ENCODE data around the gene VWA2. TPM values are rescaled to one million over a fixed set of nuclear protein-coding genes. Genes with fewer than 3 reads are reported as not detected.

Gene VWA2
- total RNA-seq, 4 donors from 2014 or later, result 0.20 TPM; not detected in 3

- TF ChIP-seq CTCF (IDR thresholded peaks at IDR 0.05 in 4 of 5, conservative IDR thresholded peaks at IDR 0.05 in 1 of 5) (no peak), POLR2A (IDR thresholded peaks at IDR 0.05) (no peak)
- Histone ChIP-seq H3K9me3 (no peaks in the 10 kb centered on the region), H3K4me3 (no peak overlapping the region), H3K27ac (no peak overlapping the region), H3K27me3 (no peaks in the 10 kb centered on the region), H3K36me3 (no peaks in the 10 kb centered on the region), H3K4me1 (peaks cover 14 to 22% of the 10 kb centered on the region in 2 donors)
- DNase-seq (no peak), ATAC-seq (no peak)
- intact Hi-C loops (cut with DNase I; ENCODE audit: low total_unique reads), result loop anchor here (5.0 kb wide), 1 partner anchor 100 kb away; the partner anchor contains the start of gene CCDC186
- in situ Hi-C loops (cut with MboI; ENCODE audit: low sequenced_read_pairs in 4 of 4), result no loop called here
Observed at GRCh38 chr10:114272696-114273095, 33.6 kb downstream of the VWA2 start.

GRCh38 chr10:114273910-114274309 lies 34.9 kb downstream of the VWA2 start:
- in situ Hi-C loops (cut with MboI; ENCODE audit: low sequenced_read_pairs in 4 of 4) (no loop called here), intact Hi-C loops (cut with DNase I; ENCODE audit: low total_unique reads) (loop anchor here (5.0 kb wide), 1 partner anchor 102 kb away; the partner anchor contains the start of gene CCDC186)
- no peak overlapping the region for H3K4me3 ChIP-seq
- H3K27ac ChIP-seq, result no peak overlapping the region
- no peaks in the 10 kb centered on the region for H3K36me3 ChIP-seq
- TF ChIP-seq CTCF (IDR thresholded peaks at IDR 0.05 in 4 of 5, conservative IDR thresholded peaks at IDR 0.05 in 1 of 5), result no peak
- no peak for TF ChIP-seq POLR2A (IDR thresholded peaks at IDR 0.05)
- ATAC-seq (no peak), DNase-seq (no peak)
- H3K4me1 ChIP-seq, result peaks cover 14 to 22% of the 10 kb centered on the region in 2 donors
- no peaks in the 10 kb centered on the region for H3K9me3 ChIP-seq
- no peaks in the 10 kb centered on the region for H3K27me3 ChIP-seq

GRCh38 chr10:114274616-114275453 lies 35.8 kb downstream of the VWA2 start:
- intact Hi-C loops (cut with DNase I; ENCODE audit: low total_unique reads), result loop anchor here (5.0 kb wide), 1 partner anchor 103 kb away; the partner anchor contains the start of gene CCDC186
- no peak overlapping the region for H3K27ac ChIP-seq
- H3K4me3 ChIP-seq, result no peak overlapping the region
- DNase-seq, result no peak
- no peaks in the 10 kb centered on the region for H3K27me3 ChIP-seq
- peaks cover 14 to 18% of the 10 kb centered on the region in 2 donors for H3K4me1 ChIP-seq
- in situ Hi-C loops (cut with MboI; ENCODE audit: low sequenced_read_pairs in 4 of 4), result no loop called here
- ATAC-seq, result no peak
- H3K36me3 ChIP-seq, result no peaks in the 10 kb centered on the region
- H3K9me3 ChIP-seq, result no peaks in the 10 kb centered on the region
- TF ChIP-seq POLR2A (IDR thresholded peaks at IDR 0.05) (no peak), CTCF (IDR thresholded peaks at IDR 0.05 in 4 of 5, conservative IDR thresholded peaks at IDR 0.05 in 1 of 5) (no peak)

GRCh38 chr10:114276066-114276465 lies 37.0 kb downstream of the VWA2 start:
- TF ChIP-seq POLR2A (IDR thresholded peaks at IDR 0.05) (no peak), CTCF (IDR thresholded peaks at IDR 0.05 in 4 of 5, conservative IDR thresholded peaks at IDR 0.05 in 1 of 5) (no peak)
- ATAC-seq, result no peak

More at GRCh38 chr10:114276066-114276465, 37.0 kb downstream of the VWA2 start:
- H3K4me3 ChIP-seq, result no peak overlapping the region
- peaks cover 6% of the 10 kb centered on the region in 2 donors for H3K4me1 ChIP-seq
- no peaks in the 10 kb centered on the region for H3K27me3 ChIP-seq
- H3K27ac ChIP-seq, result no peak overlapping the region
- H3K36me3 ChIP-seq, result no peaks in the 10 kb centered on the region
- intact Hi-C loops (cut with DNase I; ENCODE audit: low total_unique reads) (no loop called here), in situ Hi-C loops (cut with MboI; ENCODE audit: low sequenced_read_pairs in 4 of 4) (no loop called here)
- no peaks in the 10 kb centered on the region for H3K9me3 ChIP-seq
- no peak for DNase-seq
